ENCODE results near the gene DGKD. TPM values are rescaled to one million over a fixed set of nuclear protein-coding genes. Genes with fewer than 3 reads are reported as not detected.

The DGKD gene
- total and polyA plus RNA-seq, 2 donors from 2014 or later, result 2.6 to 32.3 TPM

- Histone ChIP-seq H3K36me3 (ENCODE audit: control insufficient read depth in 2 of 3, insufficient read depth in 3 of 3, low read length in 3 of 3) (peaks cover 2 to 22% (median 22%) of the 10 kb centered on the region in 3 donors), H3K27me3 (ENCODE audit: control insufficient read depth, insufficient read depth, low read length) (no peaks in the 10 kb centered on the region), H3K4me3 (ENCODE audit: low read length in 3 of 3) (no peak overlapping the region), H3K9ac (ENCODE audit: low read length in 3 of 3) (no peak overlapping the region), H3K4me1 (ENCODE audit: control insufficient read depth in 2 of 3, insufficient read depth in 2 of 3, low read depth in 1 of 3, low read length in 3 of 3) (no peaks in the 10 kb centered on the region), H3K9me3 (ENCODE audit: control insufficient read depth in 2 of 3, insufficient read depth in 1 of 3, low read length in 3 of 3) (no peaks in the 10 kb centered on the region), H3K27ac (ENCODE audit: low read depth in 2 of 2, low read length in 2 of 2) (no peak overlapping the region)
- DNase-seq (peak in 1 of 5 donors; percentile 35), FAIRE-seq (no peak)
- no peak for TF ChIP-seq CTCF (IDR thresholded peaks at IDR 0.05; ENCODE audit: borderline replicate concordance, extremely low read depth, insufficient read depth)
- intact Hi-C loops (cut with DNase I), result no loop called here
Observed at GRCh38 chr2:233451950-233452349, 97.7 kb downstream of the DGKD start.

GRCh38 chr2:233453111-233453915 is 99.0 kb downstream of the DGKD start:
- intact Hi-C loops (cut with DNase I), result no loop called here
- no peak overlapping the region for H3K9ac ChIP-seq (ENCODE audit: low read length in 3 of 3)
- DNase-seq (peak in 1 of 5 donors; percentile 27), FAIRE-seq (no peak)
- H3K36me3 ChIP-seq (ENCODE audit: control insufficient read depth in 2 of 3, insufficient read depth in 3 of 3, low read length in 3 of 3), result peaks cover 2 to 22% (median 22%) of the 10 kb centered on the region in 3 donors
- no peak overlapping the region for H3K4me3 ChIP-seq (ENCODE audit: low read length in 3 of 3)
- H3K27me3 ChIP-seq (ENCODE audit: control insufficient read depth, insufficient read depth, low read length), result no peaks in the 10 kb centered on the region
- H3K27ac ChIP-seq (ENCODE audit: low read depth in 2 of 2, low read length in 2 of 2), result no peak overlapping the region
- H3K4me1 ChIP-seq (ENCODE audit: control insufficient read depth in 2 of 3, insufficient read depth in 2 of 3, low read depth in 1 of 3, low read length in 3 of 3), result no peaks in the 10 kb centered on the region
- H3K9me3 ChIP-seq (ENCODE audit: control insufficient read depth in 2 of 3, insufficient read depth in 1 of 3, low read length in 3 of 3), result no peaks in the 10 kb centered on the region
- no peak for TF ChIP-seq CTCF (IDR thresholded peaks at IDR 0.05; ENCODE audit: borderline replicate concordance, extremely low read depth, insufficient read depth)

GRCh38 chr2:233453916-233454315 is 99.6 kb downstream of the DGKD start:
- no peaks in the 10 kb centered on the region for H3K9me3 ChIP-seq (ENCODE audit: control insufficient read depth in 2 of 3, insufficient read depth in 1 of 3, low read length in 3 of 3)
- no peaks in the 10 kb centered on the region for H3K4me1 ChIP-seq (ENCODE audit: control insufficient read depth in 2 of 3, insufficient read depth in 2 of 3, low read depth in 1 of 3, low read length in 3 of 3)
- H3K36me3 ChIP-seq (ENCODE audit: control insufficient read depth in 2 of 3, insufficient read depth in 3 of 3, low read length in 3 of 3), result peaks cover 2 to 22% (median 22%) of the 10 kb centered on the region in 3 donors
- TF ChIP-seq CTCF (IDR thresholded peaks at IDR 0.05; ENCODE audit: borderline replicate concordance, extremely low read depth, insufficient read depth), result no peak
- no peaks in the 10 kb centered on the region for H3K27me3 ChIP-seq (ENCODE audit: control insufficient read depth, insufficient read depth, low read length)
- FAIRE-seq (no peak), DNase-seq (peak in 1 of 5 donors; percentile 36)
- intact Hi-C loops (cut with DNase I), result no loop called here
- no peak overlapping the region for H3K9ac ChIP-seq (ENCODE audit: low read length in 3 of 3)
- H3K27ac ChIP-seq (ENCODE audit: low read depth in 2 of 2, low read length in 2 of 2), result no peak overlapping the region
- H3K4me3 ChIP-seq (ENCODE audit: low read length in 3 of 3), result no peak overlapping the region

Measured in kidney (tissue), 14 donors.